Measurements from ENCODE around the gene CDKN2C.
"Not testable (repeated sequence)": the region's sequence is repeated elsewhere in the genome, so short reads cannot be mapped to it uniquely, and the experiment has no call there.

The CDKN2C gene

DNA sequence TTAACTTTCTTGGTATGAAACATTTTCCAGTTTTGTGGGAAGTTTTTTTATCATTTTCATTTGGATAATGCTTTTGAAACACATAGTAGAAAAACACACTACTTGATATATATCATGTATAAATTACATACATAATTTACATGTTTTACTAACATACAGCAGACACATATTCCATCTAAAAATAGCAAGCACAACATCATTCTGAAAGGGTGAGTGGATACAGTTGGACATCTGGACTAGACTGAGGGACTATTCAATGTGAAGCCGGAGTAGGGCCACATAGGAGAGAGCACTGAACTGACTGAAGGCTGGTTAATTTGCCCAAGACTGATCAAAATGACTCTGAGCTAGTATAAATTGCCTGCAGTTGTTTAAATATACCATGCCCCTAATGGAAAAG is 11.7 kb downstream of the CDKN2C start:
- no peak for DNase-seq

GRCh38 chr1:50982611-50983010 is 12.6 kb downstream of the CDKN2C start:
- DNase-seq = no peak

DNA sequence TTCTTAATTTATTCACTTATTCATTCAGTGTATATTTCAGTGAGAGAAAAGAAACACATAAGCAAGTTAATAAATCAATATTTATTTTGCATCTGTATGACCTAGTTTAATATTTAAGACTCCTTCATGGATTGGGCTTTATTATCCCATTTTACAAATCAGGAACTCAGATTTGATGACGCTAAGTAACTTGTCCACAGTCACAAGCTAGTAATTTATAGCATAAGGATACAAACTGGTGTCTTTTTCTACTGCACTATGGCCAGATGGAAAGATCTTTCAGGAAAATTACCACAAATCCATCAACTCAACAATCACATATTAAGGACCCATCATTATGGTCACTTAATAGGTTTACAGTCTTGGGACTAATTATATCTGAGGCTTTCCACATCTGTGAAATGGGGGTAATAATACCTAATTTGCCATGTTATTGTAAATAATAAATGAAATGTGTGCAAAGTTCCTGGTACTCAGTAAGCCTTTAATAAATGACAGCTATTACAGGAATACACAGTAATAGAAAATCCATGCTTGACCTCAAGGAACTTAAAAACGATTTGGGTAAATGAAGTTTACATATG is 13.3 kb downstream of the CDKN2C start:
- DNase-seq = no peak

- no peak for DNase-seq
Measured at GRCh38 chr1:50985094-50985493, 15.0 kb downstream of the CDKN2C start.

DNA sequence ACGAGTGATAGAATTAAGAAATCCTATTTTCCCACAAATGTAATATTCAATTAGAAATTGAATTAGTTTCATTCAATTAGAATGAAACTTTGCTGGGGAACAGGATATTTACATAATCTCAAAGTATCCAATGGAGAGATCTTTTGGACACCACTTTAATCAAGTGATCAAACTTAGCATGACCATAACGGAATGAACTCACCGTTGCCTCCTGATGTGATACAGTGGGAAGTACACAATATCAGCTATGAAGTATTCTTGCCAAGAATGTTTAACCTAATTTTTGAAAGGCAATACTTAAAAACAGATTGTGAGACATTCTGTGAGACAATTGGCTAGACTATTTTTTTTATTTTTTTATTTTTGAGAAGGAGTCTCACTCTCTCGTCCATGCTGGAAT is 16.6 kb downstream of the CDKN2C start:
- no peak for DNase-seq

- peak; percentile 20 for DNase-seq
Measured at GRCh38 chr1:50989694-50990093, 19.6 kb downstream of the CDKN2C start.

- no peak for DNase-seq
Measured at GRCh38 chr1:50992532-50993318, 22.7 kb downstream of the CDKN2C start.

GRCh38 chr1:50993645-50994044 is 23.6 kb downstream of the CDKN2C start:
- no peak for DNase-seq

DNA sequence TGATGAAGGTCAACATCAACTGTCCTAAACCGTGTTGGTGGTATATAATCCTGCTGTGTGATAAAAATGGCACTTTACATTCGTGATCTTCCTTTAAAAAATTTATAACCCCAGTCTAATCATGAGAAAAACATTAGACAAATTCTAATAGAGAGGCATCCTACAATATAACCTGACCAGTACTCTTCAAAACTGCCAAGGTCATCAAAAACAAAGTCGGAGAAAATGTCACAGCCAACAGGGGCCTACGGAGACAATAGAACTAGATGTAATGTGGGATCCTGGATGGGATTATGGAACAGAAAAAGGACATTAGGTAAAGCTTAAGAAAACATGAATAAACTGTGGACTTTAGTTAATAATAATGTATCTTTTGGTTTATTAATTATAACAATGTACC is 25.0 kb downstream of the CDKN2C start:
- DNase-seq = no peak

DNA sequence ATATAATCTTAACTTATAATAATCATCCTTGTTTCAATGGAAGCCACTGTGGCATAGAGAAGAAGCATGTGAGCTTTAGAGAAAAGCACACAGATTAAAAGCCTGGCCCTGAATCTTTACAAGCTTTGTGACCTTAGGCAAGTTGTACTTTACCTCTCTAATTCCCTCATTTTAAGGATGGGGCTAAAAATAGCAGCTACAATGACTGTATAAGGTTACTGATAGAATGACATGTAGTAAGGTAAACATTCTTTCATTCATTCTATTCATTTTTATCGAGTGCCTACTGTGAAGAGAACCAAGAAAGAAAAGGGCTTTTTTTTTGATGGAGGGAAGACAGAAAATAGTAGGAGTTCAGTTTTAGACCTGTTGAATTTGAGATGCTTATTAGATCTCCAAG is 25.6 kb downstream of the CDKN2C start:
- DNase-seq = no peak

DNA sequence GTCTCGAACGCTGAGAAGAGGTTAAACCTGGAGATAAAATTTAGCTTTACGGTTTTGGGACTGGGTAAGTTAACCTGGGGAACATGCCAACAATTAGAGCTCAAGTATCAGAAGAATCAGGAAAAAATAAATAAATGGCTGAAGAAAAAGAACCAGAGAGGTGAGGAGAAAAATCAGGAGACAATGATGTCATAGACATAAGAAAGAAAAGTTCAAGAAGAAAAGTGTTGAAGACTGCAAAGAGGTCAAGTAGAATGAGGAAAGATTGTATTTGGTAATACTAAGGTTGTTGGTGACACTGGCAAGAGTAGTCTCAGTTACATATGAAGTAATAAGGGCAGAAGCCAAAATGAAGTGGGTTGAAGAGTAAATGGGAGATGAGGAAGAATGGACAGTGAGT is 26.0 kb downstream of the CDKN2C start:
- no peak for DNase-seq

DNA sequence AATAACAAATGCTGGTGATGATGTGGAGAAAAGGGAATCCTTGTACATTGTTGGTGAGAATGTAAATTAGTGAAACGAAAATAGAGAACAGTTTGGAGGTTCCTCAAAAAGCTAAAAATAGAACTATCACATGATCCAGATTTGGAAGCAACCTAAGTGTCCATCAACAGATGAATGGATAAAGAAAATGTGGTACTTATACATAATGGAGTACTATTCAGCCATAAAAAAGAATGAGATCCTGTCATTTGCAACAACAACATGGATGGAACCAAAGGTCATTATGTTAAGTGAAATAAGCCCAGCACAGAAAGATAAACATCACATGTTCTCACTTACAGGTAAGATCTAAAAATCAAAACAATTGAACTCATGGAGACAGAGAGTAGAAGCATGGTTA is 29.3 kb downstream of the CDKN2C start:
- not testable (repeated sequence) for DNase-seq

- DNase-seq = no peak
Measured at GRCh38 chr1:51000160-51000559, 30.1 kb downstream of the CDKN2C start.

DNA sequence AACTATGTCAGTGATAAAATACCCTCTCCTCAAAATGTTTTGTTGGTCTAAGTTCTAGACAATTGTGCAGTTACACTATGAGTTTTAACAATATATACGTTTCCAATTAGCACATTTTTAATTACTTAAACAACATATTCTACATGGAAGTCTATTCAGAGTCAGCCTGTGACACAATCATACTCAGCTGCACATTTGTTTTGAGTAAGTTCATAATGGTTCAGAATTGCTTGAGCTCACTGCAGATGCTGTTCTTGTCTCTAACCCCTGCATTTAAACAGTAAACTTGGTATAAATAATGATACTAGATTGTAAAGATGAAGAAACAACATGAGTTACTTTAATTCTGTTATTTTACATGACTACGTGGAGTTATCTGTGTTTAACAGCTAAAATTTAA is 30.6 kb downstream of the CDKN2C start:
- DNase-seq = no peak

DNA sequence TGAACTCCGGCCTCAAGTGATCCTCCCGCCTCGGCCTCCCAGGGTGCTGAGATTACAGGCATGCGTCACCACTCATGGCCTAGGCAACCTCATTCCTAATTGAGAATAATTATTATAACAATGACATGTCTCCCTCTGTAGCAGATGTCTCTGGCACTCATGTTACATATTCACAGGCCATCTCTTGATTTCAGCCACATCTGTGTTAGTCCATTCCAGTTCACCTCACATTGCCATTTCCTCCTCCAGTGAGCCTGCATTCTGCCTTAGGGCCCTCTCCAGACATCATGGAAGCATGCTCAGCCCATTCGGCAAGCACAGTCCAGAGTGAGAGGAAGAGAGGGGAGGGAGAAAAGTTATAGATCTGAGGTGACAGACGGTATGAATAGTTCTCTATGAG is 32.5 kb downstream of the CDKN2C start:
- DNase-seq = no peak

- not testable (repeated sequence) for DNase-seq
Measured at GRCh38 chr1:51005549-51005948, 35.5 kb downstream of the CDKN2C start.

- no peak for DNase-seq
Measured at GRCh38 chr1:51009381-51009780, 39.3 kb downstream of the CDKN2C start.

DNA sequence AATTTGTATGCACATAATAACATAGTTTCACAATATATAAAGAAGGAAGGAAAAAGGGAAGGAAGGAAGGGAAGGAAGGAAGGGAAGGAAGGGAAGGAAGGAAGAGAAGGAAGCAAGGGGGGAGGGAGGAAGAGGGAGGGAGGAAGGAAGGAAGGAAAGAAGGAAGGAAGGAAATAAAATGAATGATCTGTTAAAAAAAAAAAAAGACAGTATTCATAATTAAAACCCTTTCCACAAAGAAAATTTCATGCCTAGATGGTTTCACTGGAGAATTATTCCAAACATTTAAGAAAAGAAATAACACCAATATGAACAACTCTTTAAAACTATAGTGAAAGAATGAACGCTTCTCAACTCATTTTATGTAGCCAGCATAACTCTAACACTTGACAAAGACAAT is 44.8 kb downstream of the CDKN2C start:
- no peak for DNase-seq

DNA sequence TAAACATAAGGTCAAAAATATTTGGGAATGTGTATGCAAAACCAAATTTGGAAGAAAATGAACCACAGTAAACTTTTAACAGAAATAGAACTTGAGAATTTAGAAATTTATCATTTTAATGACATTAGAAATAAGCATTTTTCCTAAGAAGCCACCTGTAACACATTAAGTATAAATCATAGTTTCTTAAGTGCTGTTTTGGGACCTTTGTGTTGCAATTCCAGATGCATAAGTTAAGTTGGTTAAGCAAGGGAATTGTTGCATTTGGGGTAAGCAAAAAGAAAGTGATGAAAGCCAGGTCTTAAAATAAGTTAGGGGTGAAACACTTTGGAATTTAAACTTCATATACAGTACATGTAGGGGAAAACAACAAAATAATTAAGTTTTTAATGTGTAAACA is 49.8 kb downstream of the CDKN2C start:
- peak; percentile 20 for DNase-seq

All from fibroblast of skin of right quadriceps (primary cell).